ENCODE results near the gene MYO1D. TPM values are rescaled to one million over a fixed set of nuclear protein-coding genes. Genes with fewer than 3 reads are reported as not detected.
"Not testable (repeated sequence)": the region's sequence is repeated elsewhere in the genome, so short reads cannot be mapped to it uniquely, and the experiment has no call there.

MYO1D gene
- total RNA-seq, 2 experiments from 2014 or later: 8.4 to 12.2 TPM

- Mint-ChIP-seq H3K36me3 (no peaks in the 10 kb centered on the region), H3K27ac (no peak overlapping the region), H3K27me3 (peaks cover 7% of the 10 kb centered on the region), H3K9me3 (ENCODE audit: low read depth) (no peaks in the 10 kb centered on the region), H3K4me3 (no peak overlapping the region), H3K4me1 (peaks cover 39% of the 10 kb centered on the region)
- no peak for ATAC-seq
- no peak for DNase-seq
- CTCF ChIA-PET: interaction anchor here (1.0 to 16.2 kb wide), 10 partner anchors 10 to 449 kb away, joined by 3 to 190 read pairs (median 6); partner anchors contain the start of genes MYO1D and TMEM98
Observed at GRCh38 chr17:32910769-32911168, 33.8 kb upstream of the MYO1D start.

- Mint-ChIP-seq H3K4me3 (no peak overlapping the region), H3K4me1 (peaks cover 37% of the 10 kb centered on the region), H3K9me3 (ENCODE audit: low read depth) (no peaks in the 10 kb centered on the region), H3K27me3 (peaks cover 7% of the 10 kb centered on the region), H3K27ac (peak overlapping the region; percentile 26), H3K36me3 (no peaks in the 10 kb centered on the region)
- CTCF ChIA-PET: interaction anchor here (0.6 to 16.2 kb wide), 17 partner anchors 10 to 448 kb away, joined by 3 to 190 read pairs (median 4); partner anchors contain the start of genes MYO1D and TMEM98
- peak; percentile 84 for ATAC-seq
- DNase-seq: peak; percentile 87
Observed at GRCh38 chr17:32909787-32910369, 33.0 kb upstream of the MYO1D start.

GRCh38 chr17:32907583-32907982 lies 30.7 kb upstream of the MYO1D start:
- no peak for DNase-seq
- Mint-ChIP-seq H3K4me1 (peaks cover 37% of the 10 kb centered on the region), H3K27me3 (peaks cover 7% of the 10 kb centered on the region), H3K36me3 (no peaks in the 10 kb centered on the region), H3K27ac (no peak overlapping the region), H3K4me3 (no peak overlapping the region), H3K9me3 (ENCODE audit: low read depth) (no peaks in the 10 kb centered on the region)
- no peak for ATAC-seq
- CTCF ChIA-PET: interaction anchor here (16.2 kb wide), 1 partner anchor 32 kb away, joined by 190 read pairs; the partner anchor contains the start of gene MYO1D

GRCh38 chr17:32904891-32905290 lies 28.0 kb upstream of the MYO1D start:
- Mint-ChIP-seq H3K27me3 (peaks cover 9% of the 10 kb centered on the region), H3K4me3 (no peak overlapping the region), H3K4me1 (peaks cover 34% of the 10 kb centered on the region), H3K9me3 (ENCODE audit: low read depth) (no peaks in the 10 kb centered on the region), H3K27ac (peak overlapping the region; percentile 67), H3K36me3 (peaks cover 2% of the 10 kb centered on the region)
- DNase-seq (no peak), ATAC-seq (no peak)
- CTCF ChIA-PET: interaction anchor here (1.1 to 16.2 kb wide), 4 partner anchors 10 to 122 kb away, joined by 3 to 190 read pairs (median 4); partner anchors contain the start of gene MYO1D

GRCh38 chr17:32903774-32904673 lies 27.1 kb upstream of the MYO1D start:
- Mint-ChIP-seq H3K4me1 (peaks cover 30% of the 10 kb centered on the region), H3K9me3 (ENCODE audit: low read depth) (no peaks in the 10 kb centered on the region), H3K27ac (peak overlapping the region; percentile 67), H3K4me3 (no peak overlapping the region), H3K27me3 (peaks cover 9% of the 10 kb centered on the region), H3K36me3 (peaks cover 2% of the 10 kb centered on the region)
- peak; percentile 51 for ATAC-seq
- CTCF ChIA-PET: interaction anchor here (1.1 to 16.2 kb wide), 5 partner anchors 9 to 121 kb away, joined by 3 to 190 read pairs (median 4); partner anchors contain the start of gene MYO1D
- peak; percentile 64 for DNase-seq

GRCh38 chr17:32901743-32902142 lies 24.8 kb upstream of the MYO1D start:
- no peak overlapping the region for H3K27ac Mint-ChIP-seq
- peaks cover 32% of the 10 kb centered on the region for H3K4me1 Mint-ChIP-seq
- peaks cover 2% of the 10 kb centered on the region for H3K36me3 Mint-ChIP-seq
- no peak for DNase-seq
- no peak for ATAC-seq
- H3K4me3 Mint-ChIP-seq: no peak overlapping the region
- CTCF ChIA-PET: no interaction called here
- no peaks in the 10 kb centered on the region for H3K9me3 Mint-ChIP-seq (ENCODE audit: low read depth)
- H3K27me3 Mint-ChIP-seq: peaks cover 16% of the 10 kb centered on the region

- ATAC-seq (no peak), DNase-seq (no peak)
- no peak overlapping the region for H3K4me3 Mint-ChIP-seq
- H3K27ac Mint-ChIP-seq: no peak overlapping the region
- H3K9me3 Mint-ChIP-seq (ENCODE audit: low read depth): no peaks in the 10 kb centered on the region
- peaks cover 19% of the 10 kb centered on the region for H3K27me3 Mint-ChIP-seq
- CTCF ChIA-PET: interaction anchor here (0.7 kb wide), 1 partner anchor 10 kb away, joined by 4 read pairs; no protein-coding TSS in a partner anchor
- peaks cover 2% of the 10 kb centered on the region for H3K36me3 Mint-ChIP-seq
- peaks cover 15% of the 10 kb centered on the region for H3K4me1 Mint-ChIP-seq
Observed at GRCh38 chr17:32899236-32900013, 22.5 kb upstream of the MYO1D start.

GRCh38 chr17:32896647-32897258 lies 19.8 kb upstream of the MYO1D start:
- peaks cover 19% of the 10 kb centered on the region for H3K27me3 Mint-ChIP-seq
- no peak overlapping the region for H3K4me3 Mint-ChIP-seq
- no peak overlapping the region for H3K27ac Mint-ChIP-seq
- no peak for ATAC-seq
- CTCF ChIA-PET: interaction anchor here (1.2 to 2.5 kb wide), 2 partner anchors 19 to 40 kb away, joined by 3 to 10 read pairs; partner anchors contain the start of gene MYO1D
- peaks cover 2% of the 10 kb centered on the region for H3K4me1 Mint-ChIP-seq
- DNase-seq: no peak
- peaks cover 2% of the 10 kb centered on the region for H3K36me3 Mint-ChIP-seq
- H3K9me3 Mint-ChIP-seq (ENCODE audit: low read depth): no peaks in the 10 kb centered on the region

GRCh38 chr17:32894245-32894644 lies 17.3 kb upstream of the MYO1D start:
- H3K27ac Mint-ChIP-seq: no peak overlapping the region
- no peak for ATAC-seq
- no peaks in the 10 kb centered on the region for H3K9me3 Mint-ChIP-seq (ENCODE audit: low read depth)
- no peak for DNase-seq
- H3K36me3 Mint-ChIP-seq: no peaks in the 10 kb centered on the region
- H3K4me1 Mint-ChIP-seq: peaks cover 2% of the 10 kb centered on the region
- peaks cover 16% of the 10 kb centered on the region for H3K27me3 Mint-ChIP-seq
- no peak overlapping the region for H3K4me3 Mint-ChIP-seq
- CTCF ChIA-PET: interaction anchor here (1.7 to 2.5 kb wide), 2 partner anchors 10 to 17 kb away, joined by 5 to 10 read pairs; partner anchors contain the start of gene MYO1D

- not testable (repeated sequence) for H3K4me1 Mint-ChIP-seq; H3K36me3 Mint-ChIP-seq; DNase-seq; H3K4me3 Mint-ChIP-seq; H3K9me3 Mint-ChIP-seq (ENCODE audit: low read depth); H3K27ac Mint-ChIP-seq; ATAC-seq; H3K27me3 Mint-ChIP-seq
- CTCF ChIA-PET: interaction anchor here (2.3 kb wide), 1 partner anchor 11 kb away, joined by 19 read pairs; the partner anchor contains the start of gene MYO1D
Observed at GRCh38 chr17:32887410-32887809, 10.5 kb upstream of the MYO1D start.

GRCh38 chr17:32886951-32887350 lies 10.0 kb upstream of the MYO1D start:
- not testable (repeated sequence) for DNase-seq; H3K4me1 Mint-ChIP-seq; H3K36me3 Mint-ChIP-seq; H3K9me3 Mint-ChIP-seq (ENCODE audit: low read depth); H3K27me3 Mint-ChIP-seq; H3K27ac Mint-ChIP-seq; H3K4me3 Mint-ChIP-seq; ATAC-seq
- CTCF ChIA-PET: interaction anchor here (2.3 kb wide), 1 partner anchor 11 kb away, joined by 19 read pairs; the partner anchor contains the start of gene MYO1D

GRCh38 chr17:32882734-32883133 lies 5.8 kb upstream of the MYO1D start:
- no peak for ATAC-seq
- no peaks in the 10 kb centered on the region for H3K36me3 Mint-ChIP-seq
- H3K4me1 Mint-ChIP-seq: peaks cover 9% of the 10 kb centered on the region
- H3K4me3 Mint-ChIP-seq: no peak overlapping the region
- H3K9me3 Mint-ChIP-seq (ENCODE audit: low read depth): no peaks in the 10 kb centered on the region
- no peak for DNase-seq
- H3K27me3 Mint-ChIP-seq: peaks cover 10% of the 10 kb centered on the region
- CTCF ChIA-PET: interaction anchor here (1.9 to 2.2 kb wide), 2 partner anchors 27 to 100 kb away, joined by 6 to 7 read pairs; no protein-coding TSS in a partner anchor
- H3K27ac Mint-ChIP-seq: no peak overlapping the region
